ENCODE measurements around the gene ZNF70. TPM values are rescaled to one million over a fixed set of nuclear protein-coding genes. Genes with fewer than 3 reads are reported as not detected.

ZNF70 gene
- total and polyA plus RNA-seq, 2 of the 13 experiments (the other 11 are each of a cell fraction or from before 2014, with no cell fraction given) = 0.62 to 3.6 TPM

DNA sequence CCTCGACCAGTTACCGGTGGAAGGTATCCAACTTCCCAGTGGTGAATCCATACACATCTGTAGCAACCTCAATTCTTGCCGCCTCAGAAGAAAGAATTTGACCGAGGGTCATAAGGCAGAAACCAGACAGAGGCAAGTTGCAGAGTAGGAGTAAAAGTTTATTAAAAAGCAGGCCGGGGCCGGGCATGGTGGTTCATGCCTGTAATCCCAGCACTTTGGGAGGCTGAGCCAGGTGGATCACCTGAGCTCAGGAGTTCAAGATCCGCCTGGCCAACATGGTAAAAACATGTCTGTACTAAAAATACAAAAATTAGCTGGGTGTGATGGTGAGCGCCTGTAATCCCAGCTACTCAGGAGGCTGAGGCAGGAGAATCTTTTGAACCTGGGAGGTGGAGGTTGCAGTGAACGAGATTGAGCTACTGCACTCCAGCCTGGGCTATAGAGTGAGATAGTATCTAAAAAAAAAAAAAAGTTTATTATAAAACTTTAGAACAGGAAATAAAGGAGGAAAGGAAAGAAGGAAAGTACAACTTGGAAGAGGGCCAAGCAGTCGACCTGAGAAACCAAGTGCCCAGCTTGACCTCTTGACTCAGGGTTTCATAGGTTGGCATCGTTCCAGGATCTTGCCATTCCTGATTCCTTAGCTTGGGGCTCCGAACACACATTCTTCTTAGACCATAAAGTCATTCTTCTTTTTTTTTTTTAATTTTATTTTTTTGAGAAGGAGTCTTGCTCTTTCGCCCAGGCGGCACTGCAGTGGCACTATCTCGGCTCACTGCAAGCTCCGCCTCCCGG lies 32.3 kb downstream of the ZNF70 start:
- 70% methylated on average over 17 of the region's 17 CpGs for WGBS (ENCODE audit: low lambda C conversion rate)
- no peak overlapping the region for H3K27ac ChIP-seq (ENCODE audit: extremely low read length, insufficient read depth, low read length)
- DNase-seq (ENCODE audit: low spot score) (no peak), ATAC-seq (no peak), FAIRE-seq (no peak)
- H3K4me1 ChIP-seq (ENCODE audit: insufficient read depth, low read length) = peaks cover 28% of the 10 kb centered on the region
- no peaks in the 10 kb centered on the region for H3K9me3 ChIP-seq (ENCODE audit: low read length)
- no peak overlapping the region for H3K9ac ChIP-seq (ENCODE audit: insufficient read depth, low read depth, low read length)
- TF ChIP-seq ZNF484 (CRISPR knock-in tag; IDR thresholded peaks at IDR 0.05; ENCODE audit: borderline replicate concordance, low read depth) (no peak), ZNF737 (CRISPR knock-in tag; IDR thresholded peaks at IDR 0.05; ENCODE audit: borderline replicate concordance) (no peak)
- TF ChIP-seq, protein P1, sequence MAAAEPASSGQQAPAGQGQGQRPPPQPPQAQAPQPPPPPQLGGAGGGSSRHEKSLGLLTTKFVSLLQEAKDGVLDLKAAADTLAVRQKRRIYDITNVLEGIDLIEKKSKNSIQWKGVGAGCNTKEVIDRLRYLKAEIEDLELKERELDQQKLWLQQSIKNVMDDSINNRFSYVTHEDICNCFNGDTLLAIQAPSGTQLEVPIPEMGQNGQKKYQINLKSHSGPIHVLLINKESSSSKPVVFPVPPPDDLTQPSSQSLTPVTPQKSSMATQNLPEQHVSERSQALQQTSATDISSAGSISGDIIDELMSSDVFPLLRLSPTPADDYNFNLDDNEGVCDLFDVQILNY (CRISPR knock-in tag; conservative IDR thresholded peaks at IDR 0.05) = no peak
- CTCF ChIA-PET (ENCODE audit: low intra/inter-chr PET ratio, low total read pairs) = no interaction called here
- H3K36me3 ChIP-seq (replicated peaks in 1 of 2; ENCODE audit: control insufficient read depth in 1 of 2, insufficient read depth in 2 of 2, low read length in 2 of 2) = peaks cover 1 to 9% of the 10 kb centered on the region in 2 experiments; a peak in 2 of 5 replicates
- POLR2A ChIA-PET = interaction anchor here (0.7 kb wide), 1 partner anchor 151 kb away, joined by 4 read pairs; no protein-coding TSS in a partner anchor
- H4K20me1 ChIP-seq (ENCODE audit: insufficient read depth, low read length) = no peaks in the 10 kb centered on the region
- H3K27me3 ChIP-seq (ENCODE audit: control insufficient read depth in 1 of 2, insufficient read depth in 2 of 2, low read length in 2 of 2) = no peaks in the 10 kb centered on the region
- in situ Hi-C loops (cut with HindIII; ENCODE audit: extremely low pct_ligation_motif_present, low pct_unique_long_range_greater_than_20kb) = no loop called here
- H3K4me3 ChIP-seq (replicated peaks in 1 of 3; ENCODE audit: insufficient read depth in 1 of 3, low read depth in 2 of 3, low read length in 3 of 3) = no peak overlapping the region
- intact Hi-C loops (cut with micrococcal nuclease; ENCODE audit: unreplicated experiment) = no loop called here
- BruUV-seq (replicated peaks) = no TSS peak
- H3K4me2 ChIP-seq (ENCODE audit: low read depth, low read length) = no peak overlapping the region
- H3K79me2 ChIP-seq (ENCODE audit: insufficient read depth, low read length) = peaks cover 6% of the 10 kb centered on the region
- H2AFZ ChIP-seq (ENCODE audit: low read length) = no peak overlapping the region
